NCI-H2081 treated with DMSO at 0.1 percent for 48 hours (cell line): ENCODE data around the gene NME5.
A peak's percentile ranks its signal among the peaks of the same experiment; 100 is the strongest.
"Not testable (repeated sequence)": the region's sequence is repeated elsewhere in the genome, so short reads cannot be mapped to it uniquely, and the experiment has no call there.

Experiments used
- DNase-seq: peaks from one replicate; lab custom pipeline; 2025; lab: John Stamatoyannopoulos, UW

NME5 gene

GRCh38 chr5:138138949-138139780 is at the start of gene NME5:
Gene NME5, minus strand, starts transcription at chr5:138139428. Its CDS starts 648 bp downstream, at chr5:138138780.
- DNase-seq, result peak; percentile 5

GRCh38 chr5:138188626-138189025 is 49.4 kb upstream of the NME5 start:
- DNase-seq, result no peak

DNA sequence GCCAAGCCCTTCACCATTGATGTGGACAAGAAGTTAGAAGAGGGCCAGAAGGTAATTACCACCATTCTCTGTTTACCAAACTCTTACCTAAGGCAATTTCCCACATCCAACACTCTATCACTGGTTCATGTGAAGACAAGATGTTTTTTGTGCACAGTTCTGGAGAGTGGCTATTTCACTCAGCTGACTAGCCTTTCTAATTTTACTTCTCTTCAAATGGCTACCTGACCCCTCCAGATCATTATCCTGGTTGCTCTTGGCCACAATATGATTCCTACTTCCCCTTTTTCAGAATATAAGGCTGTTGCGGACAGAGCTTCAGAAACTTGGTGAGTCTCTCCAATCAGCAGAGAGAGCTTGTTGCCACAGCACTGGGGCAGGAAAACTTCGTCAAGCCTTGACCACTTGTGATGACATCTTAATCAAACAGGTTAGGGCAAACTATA is 46.8 kb upstream of the NME5 start:
- DNase-seq, result no peak

DNA sequence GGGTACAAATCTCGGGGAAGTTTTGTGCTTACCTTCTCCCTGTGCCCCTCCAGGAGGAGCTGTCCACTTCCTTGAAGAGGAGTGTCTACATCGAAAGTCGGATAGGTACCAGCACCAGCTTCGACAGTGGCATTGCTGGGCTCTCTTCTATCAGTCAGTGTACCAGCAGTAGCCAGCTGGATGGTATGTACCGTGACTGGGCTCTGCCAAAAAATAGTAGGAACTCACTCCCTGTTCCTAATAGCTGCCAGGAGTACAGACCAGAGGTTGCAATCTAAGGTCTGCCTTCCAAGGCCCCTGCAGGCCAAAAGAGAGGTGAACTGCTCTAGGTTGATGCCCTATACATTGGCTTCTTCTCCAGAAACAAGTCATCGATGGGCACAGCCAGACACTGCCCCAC is 43.6 kb upstream of the NME5 start:
- no peak for DNase-seq

DNA sequence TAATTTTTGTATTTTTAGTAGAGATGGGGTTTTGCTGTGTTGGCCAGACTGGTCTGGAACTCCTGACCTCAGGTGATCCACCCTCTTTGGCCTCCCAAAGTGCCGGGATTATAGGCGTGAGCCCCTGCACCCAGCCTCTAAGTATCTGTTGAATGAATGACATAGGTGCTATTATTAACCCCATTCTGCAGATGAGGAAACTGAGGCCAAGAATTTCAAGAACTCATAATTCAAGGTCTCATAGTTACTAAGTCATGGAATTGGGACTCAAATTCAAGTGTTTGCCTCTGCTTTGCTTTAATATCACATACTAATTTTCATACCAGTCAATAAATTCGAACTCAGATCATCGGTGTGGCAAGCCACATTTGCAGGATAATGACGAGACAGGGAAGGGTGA is 41.6 kb upstream of the NME5 start:
- DNase-seq, result no peak

DNA sequence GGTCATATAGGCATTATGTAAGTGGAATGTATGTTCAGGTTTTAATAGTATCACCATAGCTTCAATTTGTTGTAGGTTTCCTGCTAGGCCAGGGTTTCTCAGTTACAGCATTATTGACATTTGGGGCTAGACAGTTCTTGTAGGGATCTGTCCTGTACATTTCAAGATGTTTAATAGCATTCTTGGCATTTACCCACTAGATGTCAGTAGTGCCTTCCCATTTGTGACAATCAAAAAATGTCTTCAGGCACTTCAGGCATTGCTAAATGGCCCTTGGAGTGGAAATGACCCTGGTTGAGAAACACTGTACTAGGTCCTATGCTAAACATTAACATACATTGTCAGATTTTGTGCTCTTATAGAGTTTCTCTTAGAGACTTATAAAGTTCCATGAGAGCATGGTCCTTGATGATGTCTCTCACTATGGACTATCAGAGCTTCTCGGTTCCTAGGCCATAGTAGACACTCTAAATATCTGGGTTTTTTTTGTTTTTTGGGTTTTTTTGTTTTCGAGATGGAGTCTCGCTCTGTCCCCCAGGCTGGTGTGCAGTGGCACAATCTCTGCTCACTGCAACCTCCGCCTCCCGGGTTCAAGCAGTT is 41.1 kb upstream of the NME5 start:
- DNase-seq, result peak; percentile 20

- DNase-seq, result no peak
Observed at GRCh38 chr5:138179277-138179857, 40.1 kb upstream of the NME5 start.

- DNase-seq, result peak; percentile 88
Observed at GRCh38 chr5:138178516-138179276, 39.5 kb upstream of the NME5 start, which contains the start of the genes BRD8 and KIF20A. Gene BRD8, minus strand, starts transcription at chr5:138178630. Its CDS starts 16 bp downstream, at chr5:138178614. Gene KIF20A, plus strand, starts transcription at chr5:138179112. Its CDS starts 569 bp downstream, at chr5:138179681.

GRCh38 chr5:138177941-138178515 is 38.8 kb upstream of the NME5 start:
- no peak for DNase-seq

GRCh38 chr5:138170299-138170698 is 31.1 kb upstream of the NME5 start:
- DNase-seq, result no peak

- DNase-seq, result no peak
Observed at GRCh38 chr5:138169124-138169523, 29.9 kb upstream of the NME5 start.

GRCh38 chr5:138163721-138164120 is 24.5 kb upstream of the NME5 start:
- no peak for DNase-seq

GRCh38 chr5:138160706-138161105 is 21.5 kb upstream of the NME5 start:
- no peak for DNase-seq

- no peak for DNase-seq
Observed at GRCh38 chr5:138159666-138160065, 20.4 kb upstream of the NME5 start.

DNA sequence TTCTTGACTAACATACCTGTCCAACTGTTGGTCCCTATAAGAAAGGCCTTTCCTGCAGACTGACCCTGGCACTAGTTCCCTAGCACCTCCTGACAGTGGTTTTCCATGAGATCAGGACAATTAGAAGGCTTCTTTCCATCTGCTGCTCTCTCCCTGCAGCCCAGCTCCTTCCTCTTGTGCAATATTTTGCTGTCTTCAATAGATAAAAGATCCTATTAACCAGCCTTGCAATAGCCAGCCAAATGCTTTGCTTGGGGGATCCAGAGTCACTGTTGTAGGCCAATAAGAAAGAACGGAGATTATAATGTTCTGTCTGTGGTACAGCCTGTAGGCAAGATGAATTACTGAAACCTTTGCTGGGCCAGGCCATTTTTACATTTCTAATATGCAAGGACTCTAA is 18.4 kb upstream of the NME5 start:
- no peak for DNase-seq

DNA sequence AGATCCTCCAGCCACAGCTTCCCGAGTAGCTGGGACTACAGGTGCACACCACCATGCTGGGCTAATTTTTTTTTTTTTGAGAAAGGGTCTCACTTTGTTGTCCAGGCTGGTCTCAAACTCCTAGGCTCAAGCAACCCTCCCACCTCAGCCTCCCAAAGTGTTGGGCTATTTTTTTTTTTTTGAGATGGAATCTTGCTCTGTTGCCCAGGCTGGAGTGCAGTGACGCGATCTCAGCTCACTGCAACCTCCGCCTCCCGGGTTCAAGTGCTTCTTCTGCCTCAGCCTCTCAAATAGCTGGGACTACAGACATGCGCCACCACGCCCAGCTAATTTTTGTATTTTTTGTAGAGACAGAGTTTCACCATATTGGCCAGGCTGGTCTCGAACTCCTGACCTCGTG is 16.7 kb upstream of the NME5 start:
- DNase-seq, result not testable (repeated sequence)

DNA sequence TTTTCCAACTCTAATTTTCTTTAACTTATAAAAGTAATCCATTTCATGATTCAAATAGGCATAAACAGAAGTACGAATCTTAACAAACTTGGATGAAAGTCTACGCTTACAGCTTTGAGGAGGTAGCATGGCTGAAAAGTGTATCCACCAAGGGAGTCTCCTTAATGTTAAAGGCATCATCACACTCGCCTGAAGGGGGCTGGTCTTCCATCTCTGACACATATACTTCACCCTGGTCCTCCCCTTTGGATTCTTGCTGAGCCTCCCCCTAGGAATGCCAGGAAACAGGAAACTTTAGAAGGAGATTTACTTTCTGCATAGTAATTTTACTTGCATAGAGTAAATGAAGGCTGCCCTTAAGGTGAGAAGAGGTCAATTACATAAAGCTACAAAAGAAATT is 10.3 kb upstream of the NME5 start:
- no peak for DNase-seq

DNA sequence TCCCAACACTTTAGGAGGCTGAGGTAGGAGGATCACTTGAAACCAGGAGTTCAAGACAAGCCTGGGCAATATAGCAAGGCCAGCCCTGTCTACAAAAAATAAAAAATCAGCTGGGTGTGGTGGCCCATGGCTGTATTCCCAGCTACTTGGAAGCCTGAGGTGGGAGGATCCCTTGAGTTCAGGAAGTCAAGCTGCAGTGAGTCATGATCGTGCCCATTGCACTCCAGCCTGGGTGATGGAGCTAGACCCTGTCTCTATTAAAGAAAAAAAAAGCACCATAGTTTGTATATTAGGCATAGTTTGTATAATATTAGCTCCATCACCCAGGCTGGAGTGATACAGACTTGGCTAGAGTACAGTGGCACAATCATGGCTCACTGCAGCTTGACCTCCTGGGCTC is 9.6 kb upstream of the NME5 start:
- DNase-seq, result no peak

GRCh38 chr5:138143578-138143977 is 4.3 kb upstream of the NME5 start:
- not testable (repeated sequence) for DNase-seq

DNA sequence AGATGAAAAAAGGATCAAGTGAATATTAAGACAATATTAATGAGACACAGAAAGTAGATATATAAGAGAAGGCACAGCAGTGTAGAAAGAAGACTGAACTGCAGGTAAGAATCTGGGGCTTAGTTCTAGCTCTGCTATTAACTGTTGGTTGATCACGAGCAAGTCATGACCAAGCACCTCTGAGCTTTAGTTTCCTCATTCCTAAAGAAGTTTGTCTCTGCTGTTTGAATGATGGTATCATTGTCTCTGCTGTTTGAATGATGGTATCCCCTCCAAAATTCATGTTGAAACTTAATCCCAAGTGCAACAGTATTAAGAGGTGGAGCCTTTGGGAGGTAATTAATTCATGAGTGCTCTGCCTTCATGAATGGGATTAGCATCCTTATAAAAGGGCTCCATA is 2.5 kb upstream of the NME5 start:
- no peak for DNase-seq

DNA sequence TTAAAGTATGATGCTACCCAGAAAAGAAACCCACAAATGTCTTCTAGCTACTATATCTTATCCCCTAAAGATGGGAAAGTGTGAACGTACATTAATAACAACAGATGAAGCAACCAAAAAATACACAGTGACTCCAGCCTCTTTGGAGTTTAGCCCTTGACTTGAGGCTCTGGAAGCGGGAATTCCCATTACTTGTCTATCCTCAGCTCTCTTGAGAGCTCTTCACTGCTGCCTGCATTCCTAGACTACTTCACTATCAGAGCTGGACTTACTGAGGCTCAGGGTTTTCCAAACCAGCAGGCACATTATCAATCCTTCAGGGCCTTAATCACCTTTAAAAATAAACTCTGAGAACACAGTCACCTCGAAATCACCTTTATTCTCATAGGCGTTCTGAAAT is 1.0 kb upstream of the NME5 start:
- DNase-seq, result no peak

DNA sequence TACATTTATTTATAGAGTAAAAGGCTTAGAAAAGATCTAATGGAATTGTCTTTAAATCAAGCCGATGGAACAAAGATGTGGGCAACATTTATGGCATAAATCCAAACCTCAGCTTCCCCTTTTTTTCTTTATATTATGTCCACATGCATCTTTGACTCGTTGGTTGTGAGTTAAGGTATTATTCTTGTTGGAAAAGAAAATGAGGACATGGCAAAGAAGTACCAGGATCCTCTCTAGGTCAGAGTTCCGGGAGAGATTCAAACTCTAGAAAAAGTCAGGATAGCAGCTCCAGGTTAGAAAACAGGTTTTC is 508 bp upstream of the NME5 start:
- no peak for DNase-seq
